OCI-LY1 (cell line): ENCODE results near the gene ALDH3B2.

Source experiments
- CTCF ChIP-seq: fragments of 200-600 bp; sonication (generic), shearing (Covaris generic); IDR thresholded peaks from 2 replicates; pipeline ENCODE4 v1.5.1; 2017; ENCODE audit warnings: mild to moderate bottlenecking, antibody characterized with exemption, low read length, moderate library complexity, mixed read lengths
- EZH2 ChIP-seq: fragments of 200-600 bp; sonication (generic), shearing (Covaris generic); IDR thresholded peaks from 2 replicates; pipeline ENCODE4 v1.8.0; 2017; ENCODE audit warnings: borderline replicate concordance, mixed run types, mild to moderate bottlenecking, antibody characterized with exemption, low read length, moderate library complexity, mixed read lengths

GRCh38 chr11:67647471-67647870 lies 27.0 kb downstream of the ALDH3B2 start:
- TF ChIP-seq CTCF = no peak
- TF ChIP-seq EZH2 = no peak
